T-helper 2 cell treated with Interferon-gamma antibody and Interleukin-4, amounts not matched to agents 5 μg/mL and 100 μg/mL, for 36 hours (primary cell): ENCODE data around the gene SMLR1.

ENCODE experiments used
- DNase-seq: peaks from one replicate; pipeline ENCODE4 v3.0.0; 2021; ENCODE audit warnings: low spot score
- H3K27ac Mint-ChIP-seq: one replicate; pipeline ENCODE4 v1.8.0; 2021; ENCODE audit warnings: mild to moderate bottlenecking, mixed read lengths
- H3K27me3 Mint-ChIP-seq: one replicate; pipeline ENCODE4 v1.8.0; 2021; ENCODE audit warnings: low read depth, mixed read lengths
- H3K36me3 Mint-ChIP-seq: one replicate; pipeline ENCODE4 v1.8.0; 2021; ENCODE audit warnings: low read depth, mixed read lengths
- H3K4me1 Mint-ChIP-seq: one replicate; pipeline ENCODE4 v1.8.0; 2021; ENCODE audit warnings: low read depth, mixed read lengths
- H3K4me3 Mint-ChIP-seq: one replicate; pipeline ENCODE4 v1.8.0; 2022; ENCODE audit warnings: mild to moderate bottlenecking, moderate library complexity, mixed read lengths
- H3K9me3 Mint-ChIP-seq: one replicate; pipeline ENCODE4 v1.8.0; 2021; ENCODE audit warnings: mixed read lengths

SMLR1 gene

DNA sequence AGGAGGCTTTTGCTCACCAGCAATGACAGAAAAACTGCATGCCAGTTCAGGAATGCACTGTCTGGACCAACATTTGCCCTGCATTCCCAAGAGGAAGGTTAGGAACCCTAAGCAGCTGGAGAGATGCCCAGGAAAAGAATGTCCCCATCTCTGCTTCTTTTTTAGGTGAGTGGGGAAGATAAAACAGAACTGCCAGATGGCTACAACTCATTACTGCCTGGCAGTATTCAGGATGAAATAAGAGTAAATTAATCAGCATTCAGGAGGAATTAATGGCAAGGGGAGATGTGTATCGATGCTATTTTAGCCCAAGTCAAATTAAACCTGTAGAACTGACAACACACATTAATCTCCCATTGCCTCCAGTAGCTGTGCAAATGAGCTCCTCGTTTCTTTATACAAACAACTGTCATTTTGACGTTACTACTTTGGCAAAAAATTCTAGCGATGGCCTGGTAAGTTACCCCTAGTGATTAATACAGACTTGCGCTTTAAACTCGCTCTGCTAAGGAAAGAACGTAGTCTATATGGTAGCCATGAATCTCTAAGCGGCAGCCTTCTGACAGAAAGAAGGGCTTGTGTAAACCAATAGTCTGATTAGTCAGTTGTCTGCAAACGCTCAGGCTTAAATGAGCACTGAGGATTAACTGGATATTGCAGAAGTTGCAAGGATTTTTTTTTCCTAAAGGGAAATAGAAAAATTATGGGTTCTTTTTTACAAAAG, 16.7 kb upstream of the SMLR1 start:
- H3K27me3 Mint-ChIP-seq: peaks cover 16% of the 10 kb centered on the region
- H3K4me1 Mint-ChIP-seq: no peaks in the 10 kb centered on the region
- no peaks in the 10 kb centered on the region for H3K9me3 Mint-ChIP-seq
- DNase-seq: no peak
- no peaks in the 10 kb centered on the region for H3K36me3 Mint-ChIP-seq
- no peak overlapping the region for H3K4me3 Mint-ChIP-seq
- no peak overlapping the region for H3K27ac Mint-ChIP-seq

DNA sequence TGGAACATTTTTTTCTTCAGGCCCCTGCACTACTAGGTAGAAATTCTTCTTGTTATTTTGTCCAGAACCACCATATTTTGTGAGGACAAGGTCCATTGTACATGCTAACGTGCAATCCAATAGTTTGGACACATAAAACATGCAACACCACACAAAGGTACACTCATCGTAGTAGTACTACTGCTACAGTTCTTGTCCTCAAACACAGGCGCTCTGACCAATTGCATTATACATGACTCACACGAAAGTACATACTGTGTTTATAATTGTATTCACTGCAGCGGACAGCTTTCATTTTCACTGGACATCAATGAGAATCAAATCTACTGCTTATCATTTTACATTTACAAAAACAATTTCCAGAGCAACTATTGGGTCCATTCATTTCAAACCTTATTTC, 15.3 kb upstream of the SMLR1 start:
- H3K36me3 Mint-ChIP-seq: no peaks in the 10 kb centered on the region
- no peaks in the 10 kb centered on the region for H3K4me1 Mint-ChIP-seq
- no peaks in the 10 kb centered on the region for H3K9me3 Mint-ChIP-seq
- H3K4me3 Mint-ChIP-seq: no peak overlapping the region
- no peak for DNase-seq
- peaks cover 12% of the 10 kb centered on the region for H3K27me3 Mint-ChIP-seq
- no peak overlapping the region for H3K27ac Mint-ChIP-seq

DNA sequence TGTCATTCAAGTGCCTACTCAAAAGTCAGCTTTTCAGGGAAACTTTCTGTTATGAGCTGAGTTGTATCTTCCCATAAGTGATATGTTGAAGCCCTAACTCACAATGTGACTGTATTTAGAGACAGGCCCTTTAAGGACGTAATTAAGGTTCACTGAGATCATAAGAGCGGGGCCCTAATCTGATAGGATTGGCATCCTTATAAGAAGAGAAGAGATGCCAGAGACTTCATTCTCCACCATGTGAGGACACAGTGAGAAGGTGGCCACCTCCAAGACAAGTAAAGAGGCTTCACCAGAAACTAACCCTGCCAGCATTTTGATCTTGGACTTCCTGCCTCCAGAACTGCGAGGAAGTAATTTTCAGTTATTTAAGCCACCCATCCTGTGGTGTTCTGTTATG, 12.7 kb upstream of the SMLR1 start:
- H3K27ac Mint-ChIP-seq: no peak overlapping the region
- H3K36me3 Mint-ChIP-seq: no peaks in the 10 kb centered on the region
- H3K4me3 Mint-ChIP-seq: no peak overlapping the region
- DNase-seq: no peak
- peaks cover 5% of the 10 kb centered on the region for H3K4me1 Mint-ChIP-seq
- H3K9me3 Mint-ChIP-seq: no peaks in the 10 kb centered on the region
- H3K27me3 Mint-ChIP-seq: peaks cover 9% of the 10 kb centered on the region

DNA sequence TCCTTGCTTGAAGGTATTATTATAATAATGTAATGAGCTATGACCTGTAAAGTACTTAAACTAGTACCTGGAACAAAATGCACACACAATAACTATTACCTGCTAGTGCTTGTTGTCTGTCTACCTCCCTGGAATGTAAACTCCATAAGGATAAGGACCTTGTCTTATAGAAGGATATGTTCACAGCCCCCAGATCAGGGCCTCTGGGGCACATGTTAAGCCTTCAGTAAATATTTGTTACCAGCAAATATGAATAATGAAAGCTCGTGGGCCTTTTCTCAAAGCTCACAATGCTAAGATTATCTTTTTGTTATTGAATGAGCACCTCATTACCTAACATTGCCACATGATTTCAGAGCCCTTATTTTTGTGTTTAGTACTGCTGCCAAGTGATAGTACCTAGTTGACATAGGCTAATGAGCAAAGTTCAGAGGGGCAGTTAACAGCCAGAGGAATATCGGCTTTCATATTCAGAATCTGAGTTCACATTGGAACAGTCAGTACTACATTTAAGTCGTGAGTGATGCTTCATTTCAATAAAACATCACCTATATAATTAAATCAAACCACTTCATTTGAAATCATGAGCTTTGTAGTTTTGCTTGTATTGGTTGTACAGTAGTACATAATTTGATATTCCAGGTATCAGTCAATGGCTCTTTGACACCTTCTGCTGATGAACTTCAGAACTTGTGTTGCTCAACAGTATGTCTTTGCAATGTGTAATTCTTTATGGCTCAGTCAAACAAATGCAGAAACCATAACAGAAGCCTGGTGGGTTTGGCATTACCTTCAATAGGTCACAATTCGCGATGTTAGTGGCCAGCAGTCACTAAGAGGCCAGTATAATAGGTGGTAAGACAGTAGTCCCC, 11.8 kb upstream of the SMLR1 start:
- H3K27me3 Mint-ChIP-seq: peaks cover 7% of the 10 kb centered on the region
- no peaks in the 10 kb centered on the region for H3K9me3 Mint-ChIP-seq
- DNase-seq: no peak
- no peak overlapping the region for H3K27ac Mint-ChIP-seq
- no peaks in the 10 kb centered on the region for H3K36me3 Mint-ChIP-seq
- no peak overlapping the region for H3K4me3 Mint-ChIP-seq
- H3K4me1 Mint-ChIP-seq: peaks cover 5% of the 10 kb centered on the region

DNA sequence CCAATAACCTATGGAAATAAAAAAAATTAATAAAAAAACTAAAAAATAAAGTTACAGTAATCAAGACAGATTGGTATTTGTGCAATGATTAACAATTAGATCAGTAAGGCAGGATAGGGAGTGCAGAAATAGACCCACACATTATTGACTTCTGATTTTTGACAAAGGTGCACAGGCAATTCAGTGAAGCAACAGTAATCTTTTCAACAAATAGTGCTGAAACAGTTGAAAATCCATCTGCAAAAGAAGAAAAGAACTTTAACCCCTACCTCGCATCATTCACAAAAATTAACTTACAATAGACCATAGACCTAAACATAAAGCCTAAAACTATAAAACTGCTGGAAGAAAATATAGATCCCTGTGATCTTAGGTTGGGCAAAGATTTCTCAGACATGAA, 4.5 kb upstream of the SMLR1 start:
- Mint-ChIP-seq H3K27me3 (peaks cover 14% of the 10 kb centered on the region), H3K4me3 (no peak overlapping the region), H3K4me1 (peaks cover 5% of the 10 kb centered on the region), H3K36me3 (no peaks in the 10 kb centered on the region), H3K9me3 (no peaks in the 10 kb centered on the region), H3K27ac (no peak overlapping the region)
- DNase-seq: no peak

DNA sequence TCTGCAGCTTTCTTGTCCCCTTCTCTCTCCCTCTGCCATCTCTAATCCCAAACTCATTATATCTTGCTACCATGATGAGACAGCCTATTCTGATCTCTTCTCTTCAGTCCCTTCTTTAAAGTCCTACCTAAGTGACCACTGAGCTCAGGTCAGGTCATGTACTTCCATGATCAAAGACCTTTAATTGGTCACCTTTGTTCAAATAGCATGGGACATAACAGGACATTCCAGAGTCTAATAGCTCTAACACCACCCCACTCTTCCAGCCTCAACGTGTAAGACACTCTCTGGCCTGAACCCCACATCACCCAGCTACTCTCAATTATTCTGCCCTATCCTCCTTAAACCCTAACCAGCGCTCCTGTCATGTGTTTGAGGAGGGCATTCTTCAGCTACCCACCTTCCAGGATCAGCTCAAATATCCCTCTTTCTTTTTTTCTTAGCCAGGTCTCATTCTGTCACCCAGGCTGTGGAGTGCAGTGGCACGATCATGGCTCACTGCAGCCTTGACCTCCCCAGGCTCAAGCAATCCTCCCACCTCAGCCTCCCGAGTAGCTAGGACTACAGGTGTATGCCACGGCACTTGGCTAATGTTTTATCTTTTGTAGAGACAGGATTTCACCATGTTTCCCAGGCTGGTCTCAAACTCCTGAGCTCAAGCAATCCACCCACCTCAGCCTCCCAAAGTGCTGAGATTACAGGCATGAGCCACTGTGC, 2.1 kb upstream of the SMLR1 start:
- no peak for DNase-seq
- no peak overlapping the region for H3K27ac Mint-ChIP-seq
- no peak overlapping the region for H3K4me3 Mint-ChIP-seq
- H3K36me3 Mint-ChIP-seq: no peaks in the 10 kb centered on the region
- H3K4me1 Mint-ChIP-seq: no peaks in the 10 kb centered on the region
- no peaks in the 10 kb centered on the region for H3K9me3 Mint-ChIP-seq
- H3K27me3 Mint-ChIP-seq: peaks cover 8% of the 10 kb centered on the region

DNA sequence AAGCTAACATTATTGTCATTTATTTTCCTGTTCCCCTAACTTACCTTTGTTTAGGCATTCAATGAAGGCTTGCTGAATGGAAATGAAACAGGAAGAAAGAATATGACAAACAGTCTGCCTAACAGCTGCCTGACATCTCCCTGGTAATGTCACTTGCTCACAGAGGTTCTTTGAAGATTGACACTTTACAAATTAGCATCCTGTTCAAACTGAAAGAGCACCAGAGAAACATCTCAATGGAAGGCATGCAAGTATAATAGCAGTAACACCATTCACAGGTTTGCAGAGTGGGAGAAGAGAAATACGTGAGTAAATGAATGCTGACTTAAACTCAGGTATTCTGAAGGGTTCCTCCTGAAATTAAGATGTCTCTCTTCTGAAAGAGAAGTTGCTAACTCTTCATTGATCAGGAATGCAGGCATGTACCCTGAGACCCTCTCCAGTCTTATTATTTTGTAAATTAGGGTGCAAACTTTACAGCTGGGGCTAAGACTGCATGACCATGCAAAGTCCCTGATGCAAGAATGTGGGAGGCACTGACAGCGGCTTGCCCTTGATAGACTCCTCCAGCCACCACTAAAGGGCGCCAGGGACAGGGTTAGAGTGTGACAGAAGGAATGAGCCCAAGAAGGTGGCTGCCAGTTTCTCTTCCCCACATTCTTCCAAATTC, 1.3 kb upstream of the SMLR1 start:
- Mint-ChIP-seq H3K36me3 (no peaks in the 10 kb centered on the region), H3K9me3 (no peaks in the 10 kb centered on the region), H3K4me3 (no peak overlapping the region), H3K27me3 (peaks cover 7% of the 10 kb centered on the region), H3K4me1 (no peaks in the 10 kb centered on the region), H3K27ac (no peak overlapping the region)
- DNase-seq: no peak

DNA sequence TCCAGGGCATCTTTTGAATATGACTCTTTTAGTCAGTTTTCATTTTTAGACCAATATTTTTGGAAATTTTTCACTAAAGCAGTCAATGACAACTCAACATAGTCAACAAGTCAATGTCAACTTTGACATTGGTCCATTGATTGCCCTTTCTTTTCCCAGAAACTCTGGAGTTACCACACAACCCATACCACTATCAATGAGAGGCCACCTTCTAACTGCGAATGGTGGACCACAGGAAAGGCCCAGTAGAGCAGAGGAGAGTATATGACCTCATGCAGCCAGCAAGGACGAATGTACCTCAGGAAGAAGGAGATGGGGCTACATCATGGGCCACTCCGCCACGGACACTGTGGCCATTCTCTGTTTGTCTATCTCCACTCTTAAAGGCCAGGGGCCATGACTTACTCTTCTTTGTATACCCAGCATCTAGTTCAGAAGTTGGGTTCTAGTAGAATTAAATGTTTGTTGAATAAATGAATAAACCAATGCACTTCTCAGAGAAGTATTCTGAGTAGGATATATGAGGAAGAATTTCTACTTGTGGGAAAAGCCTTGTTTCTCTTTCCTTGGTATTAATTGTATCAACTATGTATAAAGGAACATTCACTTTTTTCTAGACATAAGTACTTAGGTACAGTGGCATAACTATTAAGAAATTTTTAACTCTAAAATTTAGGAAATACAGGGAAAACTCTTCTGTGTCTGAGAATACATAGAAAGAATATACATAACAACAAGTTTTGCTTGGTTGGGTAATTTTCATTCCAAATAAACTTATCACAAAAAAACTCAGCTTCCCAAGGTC, 562 bp upstream of the SMLR1 start:
- Mint-ChIP-seq H3K9me3 (no peaks in the 10 kb centered on the region), H3K36me3 (no peaks in the 10 kb centered on the region), H3K4me1 (no peaks in the 10 kb centered on the region), H3K27ac (no peak overlapping the region), H3K4me3 (no peak overlapping the region), H3K27me3 (peaks cover 4% of the 10 kb centered on the region)
- DNase-seq: no peak

DNA sequence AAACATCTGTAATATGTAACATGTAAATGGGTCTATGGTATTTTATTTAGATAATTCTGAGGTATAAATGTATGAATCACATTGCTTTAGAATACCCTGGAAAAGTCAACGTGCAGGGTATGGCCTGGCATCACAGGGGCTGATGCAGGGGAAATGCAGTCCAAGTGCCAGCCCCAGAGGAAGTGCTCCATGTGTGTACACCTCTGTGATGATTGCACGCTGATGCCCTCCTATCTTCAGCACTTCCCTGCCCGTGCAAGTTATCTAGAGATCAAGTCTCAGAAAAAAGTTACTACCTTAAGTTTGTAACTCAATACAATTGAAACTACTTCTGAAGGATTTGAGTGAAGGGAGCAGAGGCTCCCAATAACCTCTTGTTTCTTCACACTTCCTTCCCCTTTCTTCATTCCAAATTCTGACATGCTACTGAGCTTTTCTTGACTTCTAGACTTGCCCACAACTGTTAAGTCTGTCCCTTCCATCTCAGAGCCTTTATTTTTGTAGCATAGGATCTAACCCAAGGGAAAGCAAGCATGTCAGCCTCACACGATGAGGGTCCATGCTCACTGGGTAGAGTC, 2.2 kb downstream of the SMLR1 start:
- Mint-ChIP-seq H3K27ac (no peak overlapping the region), H3K9me3 (no peaks in the 10 kb centered on the region), H3K4me3 (no peak overlapping the region), H3K4me1 (no peaks in the 10 kb centered on the region), H3K36me3 (no peaks in the 10 kb centered on the region), H3K27me3 (peaks cover 4% of the 10 kb centered on the region)
- no peak for DNase-seq

DNA sequence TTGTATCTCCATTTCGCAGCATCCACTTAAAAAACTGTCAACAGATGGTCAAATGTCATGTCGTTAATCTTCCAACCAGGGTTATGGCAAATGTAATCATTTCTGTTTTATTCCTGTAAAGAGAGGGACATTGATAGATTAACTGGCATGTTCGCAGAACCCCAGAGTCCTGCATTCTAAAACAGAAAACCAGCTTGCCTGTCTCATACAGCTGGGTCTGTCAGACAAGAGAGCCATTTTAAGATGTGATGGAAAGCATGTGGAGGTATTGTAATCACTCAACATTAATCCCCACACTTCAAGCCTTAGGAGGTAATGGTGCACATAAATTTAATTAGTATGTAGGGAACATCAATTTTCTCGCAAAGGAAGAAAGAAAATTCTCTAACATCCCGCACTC, 4.4 kb downstream of the SMLR1 start:
- no peaks in the 10 kb centered on the region for H3K9me3 Mint-ChIP-seq
- H3K36me3 Mint-ChIP-seq: no peaks in the 10 kb centered on the region
- no peak for DNase-seq
- H3K4me1 Mint-ChIP-seq: no peaks in the 10 kb centered on the region
- H3K4me3 Mint-ChIP-seq: no peak overlapping the region
- H3K27me3 Mint-ChIP-seq: peaks cover 4% of the 10 kb centered on the region
- H3K27ac Mint-ChIP-seq: no peak overlapping the region

DNA sequence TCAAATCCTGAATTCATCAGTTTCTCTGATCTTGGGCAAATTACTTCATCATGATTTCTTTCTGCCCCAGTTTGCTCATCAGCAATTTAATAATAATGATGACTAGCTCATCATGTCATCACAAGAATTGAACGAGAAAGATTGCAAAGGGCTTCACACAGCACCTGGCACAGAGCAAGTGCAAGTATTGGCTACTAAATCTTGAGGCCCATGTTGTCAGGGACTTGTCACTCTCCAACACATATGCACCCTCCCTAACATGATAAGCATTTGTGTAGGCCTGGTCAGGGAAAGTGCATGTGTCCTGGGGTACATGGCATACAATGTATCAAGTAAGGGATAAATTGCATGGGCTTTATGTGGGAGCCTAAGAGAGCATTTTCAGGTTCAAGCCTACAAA, 6.4 kb downstream of the SMLR1 start:
- no peak overlapping the region for H3K4me3 Mint-ChIP-seq
- no peak for DNase-seq
- H3K4me1 Mint-ChIP-seq: no peaks in the 10 kb centered on the region
- no peak overlapping the region for H3K27ac Mint-ChIP-seq
- H3K36me3 Mint-ChIP-seq: no peaks in the 10 kb centered on the region
- no peaks in the 10 kb centered on the region for H3K9me3 Mint-ChIP-seq
- peaks cover 4% of the 10 kb centered on the region for H3K27me3 Mint-ChIP-seq

DNA sequence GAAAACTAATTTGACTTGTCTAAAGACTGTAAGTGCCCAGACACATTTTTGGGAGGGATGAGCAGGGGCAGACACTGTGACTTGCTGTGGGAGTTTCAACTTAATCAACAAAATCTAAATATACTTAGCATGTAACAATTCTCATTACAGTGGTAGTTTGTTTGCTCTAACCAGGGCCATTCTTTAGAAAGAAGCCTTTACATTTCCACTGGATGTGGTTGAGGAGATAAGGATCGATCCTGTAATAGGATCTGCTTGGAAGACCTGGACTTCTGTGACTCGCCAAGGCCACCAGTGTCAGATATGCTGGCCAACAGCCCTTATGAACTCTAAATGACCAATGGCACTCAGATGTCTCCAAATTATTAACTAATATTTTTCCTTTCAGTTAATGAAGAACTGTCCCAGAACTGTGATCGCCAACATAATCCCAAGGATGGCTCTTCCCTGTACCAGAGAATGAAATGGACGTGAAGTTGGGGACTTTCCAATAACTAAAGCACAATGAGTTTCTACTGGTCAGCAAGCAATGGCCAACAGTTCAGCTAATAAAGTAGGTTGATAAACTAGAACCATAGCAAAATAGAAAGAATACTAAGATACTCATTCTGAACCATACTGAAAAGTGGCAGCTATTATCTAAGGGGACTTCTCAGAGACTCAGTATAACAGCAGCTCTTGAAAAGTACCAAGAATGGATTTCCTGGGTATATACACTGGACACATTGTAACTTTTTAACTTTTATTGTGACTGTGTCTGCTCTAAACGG, 7.5 kb downstream of the SMLR1 start:
- H3K27me3 Mint-ChIP-seq: peaks cover 4% of the 10 kb centered on the region
- H3K9me3 Mint-ChIP-seq: no peaks in the 10 kb centered on the region
- no peak overlapping the region for H3K27ac Mint-ChIP-seq
- no peak overlapping the region for H3K4me3 Mint-ChIP-seq
- DNase-seq: no peak
- no peaks in the 10 kb centered on the region for H3K36me3 Mint-ChIP-seq
- H3K4me1 Mint-ChIP-seq: no peaks in the 10 kb centered on the region
